Measurements from ENCODE around the gene DESI1. TPM values are rescaled to one million over a fixed set of nuclear protein-coding genes. Genes with fewer than 3 reads are reported as not detected.

The DESI1 gene
- total and polyA plus RNA-seq, 2 of the 13 experiments (the other 11 are each of a cell fraction or from before 2014, with no cell fraction given), result 21.6 to 29.2 TPM

GRCh38 chr22:41576877-41577276 lies 44.0 kb downstream of the DESI1 start (continued):
- TF ChIP-seq, protein P1, sequence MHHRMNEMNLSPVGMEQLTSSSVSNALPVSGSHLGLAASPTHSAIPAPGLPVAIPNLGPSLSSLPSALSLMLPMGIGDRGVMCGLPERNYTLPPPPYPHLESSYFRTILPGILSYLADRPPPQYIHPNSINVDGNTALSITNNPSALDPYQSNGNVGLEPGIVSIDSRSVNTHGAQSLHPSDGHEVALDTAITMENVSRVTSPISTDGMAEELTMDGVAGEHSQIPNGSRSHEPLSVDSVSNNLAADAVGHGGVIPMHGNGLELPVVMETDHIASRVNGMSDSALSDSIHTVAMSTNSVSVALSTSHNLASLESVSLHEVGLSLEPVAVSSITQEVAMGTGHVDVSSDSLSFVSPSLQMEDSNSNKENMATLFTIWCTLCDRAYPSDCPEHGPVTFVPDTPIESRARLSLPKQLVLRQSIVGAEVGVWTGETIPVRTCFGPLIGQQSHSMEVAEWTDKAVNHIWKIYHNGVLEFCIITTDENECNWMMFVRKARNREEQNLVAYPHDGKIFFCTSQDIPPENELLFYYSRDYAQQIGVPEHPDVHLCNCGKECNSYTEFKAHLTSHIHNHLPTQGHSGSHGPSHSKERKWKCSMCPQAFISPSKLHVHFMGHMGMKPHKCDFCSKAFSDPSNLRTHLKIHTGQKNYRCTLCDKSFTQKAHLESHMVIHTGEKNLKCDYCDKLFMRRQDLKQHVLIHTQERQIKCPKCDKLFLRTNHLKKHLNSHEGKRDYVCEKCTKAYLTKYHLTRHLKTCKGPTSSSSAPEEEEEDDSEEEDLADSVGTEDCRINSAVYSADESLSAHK (CRISPR knock-in tag; IDR thresholded peaks at IDR 0.05; ENCODE audit: borderline replicate concordance), result no peak
- TF ChIP-seq ZNF337 (CRISPR knock-in tag; IDR thresholded peaks at IDR 0.05; ENCODE audit: borderline replicate concordance, low read depth) (no peak), EEA1 (CRISPR knock-in tag; IDR thresholded peaks at IDR 0.05; ENCODE audit: borderline replicate concordance) (no peak), ZNF816 (CRISPR knock-in tag; IDR thresholded peaks at IDR 0.05; ENCODE audit: borderline replicate concordance) (no peak), ZNF224 (CRISPR knock-in tag; IDR thresholded peaks at IDR 0.05) (no peak), HMGA1 (CRISPR knock-in tag; conservative IDR thresholded peaks at IDR 0.05) (no peak), ZNF75D (CRISPR knock-in tag; IDR thresholded peaks at IDR 0.05; ENCODE audit: borderline replicate concordance) (no peak), JUND (CRISPR knock-in tag; IDR thresholded peaks at IDR 0.05) (no peak), PHF20 (CRISPR knock-in tag; IDR thresholded peaks at IDR 0.05) (no peak), ZNF562 (CRISPR knock-in tag; IDR thresholded peaks at IDR 0.05; ENCODE audit: borderline replicate concordance) (no peak), ZNF350 (CRISPR knock-in tag; IDR thresholded peaks at IDR 0.05; ENCODE audit: borderline replicate concordance, low read depth) (no peak; the same call in 1 of the 2 replicates), XBP1 (CRISPR knock-in tag; IDR thresholded peaks at IDR 0.05) (no peak), ZNF564 (CRISPR knock-in tag; IDR thresholded peaks at IDR 0.05) (no peak), GABPB1 (CRISPR knock-in tag; IDR thresholded peaks at IDR 0.05) (peak; percentile 33), HOXA7 (CRISPR knock-in tag; IDR thresholded peaks at IDR 0.05) (no peak), NONO (IDR thresholded peaks at IDR 0.05) (no peak), NONO (CRISPR knock-in tag; conservative IDR thresholded peaks at IDR 0.05) (0 out of 2 replicates have a peak, but pooled peaks have one; percentile 40), ZNF205 (CRISPR knock-in tag; IDR thresholded peaks at IDR 0.05) (0 out of 2 replicates have a peak, but pooled peaks have one; percentile 56), JUNB (CRISPR knock-in tag; IDR thresholded peaks at IDR 0.05; ENCODE audit: borderline replicate concordance) (no peak), ZBTB46 (CRISPR knock-in tag; IDR thresholded peaks at IDR 0.05; ENCODE audit: borderline replicate concordance) (no peak), ZNF44 (CRISPR knock-in tag; IDR thresholded peaks at IDR 0.05) (no peak), NPAS2 (CRISPR knock-in tag; IDR thresholded peaks at IDR 0.05; ENCODE audit: borderline replicate concordance) (no peak)
- TF ChIP-seq, protein P2, sequence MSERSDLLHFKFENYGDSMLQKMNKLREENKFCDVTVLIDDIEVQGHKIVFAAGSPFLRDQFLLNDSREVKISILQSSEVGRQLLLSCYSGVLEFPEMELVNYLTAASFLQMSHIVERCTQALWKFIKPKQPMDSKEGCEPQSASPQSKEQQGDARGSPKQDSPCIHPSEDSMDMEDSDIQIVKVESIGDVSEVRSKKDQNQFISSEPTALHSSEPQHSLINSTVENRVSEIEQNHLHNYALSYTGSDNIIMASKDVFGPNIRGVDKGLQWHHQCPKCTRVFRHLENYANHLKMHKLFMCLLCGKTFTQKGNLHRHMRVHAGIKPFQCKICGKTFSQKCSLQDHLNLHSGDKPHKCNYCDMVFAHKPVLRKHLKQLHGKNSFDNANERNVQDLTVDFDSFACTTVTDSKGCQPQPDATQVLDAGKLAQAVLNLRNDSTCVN (CRISPR knock-in tag; IDR thresholded peaks at IDR 0.05; ENCODE audit: borderline replicate concordance), result 0 out of 2 replicates have a peak, but pooled peaks have one; percentile 46
- TF ChIP-seq, protein P3, sequence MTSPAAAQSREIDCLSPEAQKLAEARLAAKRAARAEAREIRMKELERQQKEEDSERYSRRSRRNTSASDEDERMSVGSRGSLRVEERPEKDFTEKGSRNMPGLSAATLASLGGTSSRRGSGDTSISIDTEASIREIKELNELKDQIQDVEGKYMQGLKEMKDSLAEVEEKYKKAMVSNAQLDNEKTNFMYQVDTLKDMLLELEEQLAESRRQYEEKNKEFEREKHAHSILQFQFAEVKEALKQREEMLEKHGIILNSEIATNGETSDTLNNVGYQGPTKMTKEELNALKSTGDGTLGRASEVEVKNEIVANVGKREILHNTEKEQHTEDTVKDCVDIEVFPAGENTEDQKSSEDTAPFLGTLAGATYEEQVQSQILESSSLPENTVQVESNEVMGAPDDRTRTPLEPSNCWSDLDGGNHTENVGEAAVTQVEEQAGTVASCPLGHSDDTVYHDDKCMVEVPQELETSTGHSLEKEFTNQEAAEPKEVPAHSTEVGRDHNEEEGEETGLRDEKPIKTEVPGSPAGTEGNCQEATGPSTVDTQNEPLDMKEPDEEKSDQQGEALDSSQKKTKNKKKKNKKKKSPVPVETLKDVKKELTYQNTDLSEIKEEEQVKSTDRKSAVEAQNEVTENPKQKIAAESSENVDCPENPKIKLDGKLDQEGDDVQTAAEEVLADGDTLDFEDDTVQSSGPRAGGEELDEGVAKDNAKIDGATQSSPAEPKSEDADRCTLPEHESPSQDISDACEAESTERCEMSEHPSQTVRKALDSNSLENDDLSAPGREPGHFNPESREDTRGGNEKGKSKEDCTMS (CRISPR knock-in tag; conservative IDR thresholded peaks at IDR 0.05), result no peak

Data from HepG2 (cell line).